K562 (cell line): Measurements from ENCODE around the gene NRSN2. TPM values are rescaled to one million over a fixed set of nuclear protein-coding genes. Genes with fewer than 3 reads are reported as not detected.

Source experiments
- CHD1 ChIP-seq: fragments of 200-600 bp; sonication (generic); IDR thresholded peaks from one replicate; pipeline ENCODE4 v1.6.1; 2012; ENCODE audit warnings: mild to moderate bottlenecking, moderate library complexity, low read length, inconsistent platforms
- ETV5 ChIP-seq: sonication (generic); formaldehyde crosslinking; IDR thresholded peaks from 2 replicates; pipeline ENCODE4 v1.4.0; 2020; ENCODE audit warnings: low read depth, mild to moderate bottlenecking, missing genetic modification reagents
- EZH2 ChIP-seq: IDR thresholded peaks from 2 replicates; pipeline ENCODE4 v1.6.1; 2012; ENCODE audit warnings: low read depth, mild to moderate bottlenecking, inconsistent platforms, low read length, borderline replicate concordance
- FOXJ2 ChIP-seq: fragments of 200-800 bp; sonication (Bioruptor generic); IDR thresholded peaks from 2 replicates; pipeline ENCODE4 v1.6.1; 2016; ENCODE audit warnings: missing genetic modification characterization, missing compliant biosample characterization
- HCFC1 ChIP-seq: IDR thresholded peaks from 2 replicates; pipeline ENCODE4 v1.6.1; 2012; ENCODE audit warnings: low read depth, low read length, improper control_type of control experiment
- HMG20B ChIP-seq: fragments of 250-450 bp; sonication (Bioruptor Pico); IDR thresholded peaks from 2 replicates; pipeline ENCODE4 v1.5.0; 2021; ENCODE audit warnings: mild to moderate bottlenecking
- KAT2B ChIP-seq: IDR thresholded peaks from one replicate; pipeline ENCODE4 v1.6.1; 2012; ENCODE audit warnings: low read depth, mild to moderate bottlenecking, control low read depth, inconsistent platforms, low read length, moderate library complexity
- MTA1 ChIP-seq: fragments of 450-650 bp; IDR thresholded peaks from 2 replicates; pipeline ENCODE4 v1.6.1; 2017; ENCODE audit warnings: borderline replicate concordance
- MYC ChIP-seq, 2 experiments: fragments of 250-450 bp in 1 of 2; sonication (Bioruptor Pico) in 1 of 2; IDR thresholded peaks; 2 replicates each; pipeline versions ENCODE4 v1.5.1 to v1.6.1; 2012 to 2021; ENCODE audit warnings: low read depth in 2 of 2, borderline replicate concordance in 1 of 2, improper control_type of control experiment in 1 of 2, low read length in 1 of 2, mild to moderate bottlenecking in 1 of 2, moderate library complexity in 1 of 2
- NR4A1 ChIP-seq, 2 experiments: fragments of 250-450 bp in 1 of 2; fragments of 450-650 bp in 1 of 2; sonication (Bioruptor Pico) in 1 of 2; IDR thresholded peaks; 2 replicates each; pipeline versions ENCODE4 v1.4.0 to v1.6.1; 2016 to 2020; ENCODE audit warnings: mild to moderate bottlenecking in 2 of 2, missing compliant biosample characterization in 1 of 2, missing genetic modification characterization in 1 of 2, moderate library complexity in 1 of 2
- RBM34 ChIP-seq: fragments of 200-400 bp; formaldehyde crosslinking; IDR thresholded peaks from 2 replicates; pipeline ENCODE4 v1.6.1; 2018; ENCODE audit warnings: low read length, borderline replicate concordance; ENCODE audit not compliant: insufficient read depth
- SAP30 ChIP-seq: fragments of 200-600 bp; sonication (generic); IDR thresholded peaks from 2 replicates; pipeline ENCODE4 v1.6.1; 2012; ENCODE audit warnings: borderline replicate concordance, low read depth, mild to moderate bottlenecking, moderate library complexity, low read length, control low read depth, inconsistent platforms; ENCODE audit not compliant: insufficient read depth, poor library complexity, severe bottlenecking
- SIRT6 ChIP-seq: IDR thresholded peaks from one replicate; pipeline ENCODE4 v1.6.1; 2012; ENCODE audit warnings: low read depth, mild to moderate bottlenecking, control low read depth, inconsistent platforms, low read length, moderate library complexity
- SMARCA4 ChIP-seq: fragments of 450-650 bp; IDR thresholded peaks from 2 replicates; pipeline ENCODE4 v1.6.1; 2016
- TCF3 ChIP-seq: sonication (generic); formaldehyde crosslinking; IDR thresholded peaks from 2 replicates; pipeline ENCODE4 v1.4.0; 2020; ENCODE audit warnings: mild to moderate bottlenecking, missing genetic modification reagents
- XRCC4 ChIP-seq: IDR thresholded peaks from one replicate; pipeline ENCODE4 v1.6.1; 2011; ENCODE audit not compliant: insufficient read depth, insufficient read length; ENCODE audit errors: extremely low read depth
- ZBTB11 ChIP-seq, 3 experiments: fragments of 200-800 bp in 1 of 3; fragments of 250-450 bp in 1 of 3; fragments of 450-650 bp in 1 of 3; sonication (Bioruptor Pico) in 1 of 3; sonication (Bioruptor generic) in 1 of 3; formaldehyde crosslinking in 1 of 3; IDR thresholded peaks; 2 replicates each; pipeline versions ENCODE4 v1.6.1 to v1.8.0; 2016 to 2022; ENCODE audit warnings: mild to moderate bottlenecking in 2 of 3, missing genetic modification characterization in 2 of 3, missing compliant biosample characterization in 1 of 3, moderate library complexity in 1 of 3
- ZBTB17 ChIP-seq: fragments of 450-650 bp; formaldehyde crosslinking; IDR thresholded peaks from 2 replicates; pipeline ENCODE4 v1.4.0; 2020; ENCODE audit warnings: mild to moderate bottlenecking
- ZNF766 ChIP-seq: fragments of 200-800 bp; sonication (Bioruptor generic); conservative IDR thresholded peaks from 2 replicates; pipeline ENCODE4 v1.6.1; 2016; ENCODE audit warnings: missing genetic modification characterization, missing compliant biosample characterization
- polyA plus RNA-seq, 8 experiments: library from polyadenylated mRNA; depleted of rRNA in 4 of 8; stranded (reverse) in 5 of 8; unstranded in 3 of 8; fragments of >200 nt; fragmentation: Nextera tagmentation in 2 of 8; fragmentation: Illumina TruSeq in 1 of 8; extraction: Ambion mirVana in 2 of 8; extraction: Trizol in 1 of 8; gene quantifications; 2 replicates each; pipeline versions ENCODE4 v1.2.1 to v1.2.3, GENCODE V29; 2011 to 2014; ENCODE audit warnings: inconsistent platforms in 1 of 8, missing spikeins in 1 of 8
- total RNA-seq, 7 experiments: library from RNA; depleted of rRNA in 6 of 7; stranded (reverse); fragments of >200 nt in 6 of 7; fragmentation: Illumina TruSeq in 2 of 7; extraction: Trizol in 2 of 7; gene quantifications; 2 replicates each; pipeline versions ENCODE4 v1.2.1 to v1.2.3, GENCODE V29; 2011 to 2021; ENCODE audit warnings: low replicate concordance in 1 of 7
- TF ChIP-seq, protein P1 (sequence below): sonication (generic); formaldehyde crosslinking; IDR thresholded peaks from 2 replicates; pipeline ENCODE4 v1.8.0; 2023; ENCODE audit warnings: mild to moderate bottlenecking, missing genetic modification reagents

Gene NRSN2
- total and polyA plus RNA-seq, 9 of the 15 experiments (the other 6 are each of a cell fraction or from before 2014, with no cell fraction given) = 7.5 to 29.7 (median 11.1) TPM

- TF ChIP-seq ETV5 (CRISPR knock-in tag) = no peak; the same call in 1 of the 2 replicates
- TF ChIP-seq EZH2 = no peak
- TF ChIP-seq ZBTB11 (CRISPR knock-in tag; IDR thresholded peaks at IDR 0.05) = no peak
- TF ChIP-seq SIRT6 = no peak
- TF ChIP-seq HMG20B (CRISPR knock-in tag) = no peak
- no peak for TF ChIP-seq XRCC4
- no peak for TF ChIP-seq MYC (IDR thresholded peaks at IDR 0.05; ENCODE audit: low read depth, low read length)
- peak; percentile 42; the same call in 1 of the 2 replicates for TF ChIP-seq MYC (CRISPR knock-in tag; IDR thresholded peaks at IDR 0.05; ENCODE audit: borderline replicate concordance, low read depth)
- TF ChIP-seq RBM34 = no peak
- no peak for TF ChIP-seq FOXJ2 (tag)
- TF ChIP-seq ZNF766 (CRISPR knock-in tag) = no peak
- TF ChIP-seq HCFC1 = no peak
- TF ChIP-seq ZBTB17 (CRISPR knock-in tag) = no peak
- no peak for TF ChIP-seq MTA1
- TF ChIP-seq TCF3 (CRISPR knock-in tag) = 0 out of 2 replicates have a peak, but pooled peaks have one; percentile 12
- TF ChIP-seq NR4A1 (CRISPR knock-in tag; IDR thresholded peaks at IDR 0.05) = no peak
- TF ChIP-seq NR4A1 (tag; IDR thresholded peaks at IDR 0.05) = no peak
- no peak for TF ChIP-seq KAT2B
- peak; percentile 64 for TF ChIP-seq CHD1
- TF ChIP-seq, protein P1, sequence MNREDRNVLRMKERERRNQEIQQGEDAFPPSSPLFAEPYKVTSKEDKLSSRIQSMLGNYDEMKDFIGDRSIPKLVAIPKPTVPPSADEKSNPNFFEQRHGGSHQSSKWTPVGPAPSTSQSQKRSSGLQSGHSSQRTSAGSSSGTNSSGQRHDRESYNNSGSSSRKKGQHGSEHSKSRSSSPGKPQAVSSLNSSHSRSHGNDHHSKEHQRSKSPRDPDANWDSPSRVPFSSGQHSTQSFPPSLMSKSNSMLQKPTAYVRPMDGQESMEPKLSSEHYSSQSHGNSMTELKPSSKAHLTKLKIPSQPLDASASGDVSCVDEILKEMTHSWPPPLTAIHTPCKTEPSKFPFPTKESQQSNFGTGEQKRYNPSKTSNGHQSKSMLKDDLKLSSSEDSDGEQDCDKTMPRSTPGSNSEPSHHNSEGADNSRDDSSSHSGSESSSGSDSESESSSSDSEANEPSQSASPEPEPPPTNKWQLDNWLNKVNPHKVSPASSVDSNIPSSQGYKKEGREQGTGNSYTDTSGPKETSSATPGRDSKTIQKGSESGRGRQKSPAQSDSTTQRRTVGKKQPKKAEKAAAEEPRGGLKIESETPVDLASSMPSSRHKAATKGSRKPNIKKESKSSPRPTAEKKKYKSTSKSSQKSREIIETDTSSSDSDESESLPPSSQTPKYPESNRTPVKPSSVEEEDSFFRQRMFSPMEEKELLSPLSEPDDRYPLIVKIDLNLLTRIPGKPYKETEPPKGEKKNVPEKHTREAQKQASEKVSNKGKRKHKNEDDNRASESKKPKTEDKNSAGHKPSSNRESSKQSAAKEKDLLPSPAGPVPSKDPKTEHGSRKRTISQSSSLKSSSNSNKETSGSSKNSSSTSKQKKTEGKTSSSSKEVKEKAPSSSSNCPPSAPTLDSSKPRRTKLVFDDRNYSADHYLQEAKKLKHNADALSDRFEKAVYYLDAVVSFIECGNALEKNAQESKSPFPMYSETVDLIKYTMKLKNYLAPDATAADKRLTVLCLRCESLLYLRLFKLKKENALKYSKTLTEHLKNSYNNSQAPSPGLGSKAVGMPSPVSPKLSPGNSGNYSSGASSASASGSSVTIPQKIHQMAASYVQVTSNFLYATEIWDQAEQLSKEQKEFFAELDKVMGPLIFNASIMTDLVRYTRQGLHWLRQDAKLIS = 0 out of 2 replicates have a peak, but pooled peaks have one; percentile 50
- TF ChIP-seq SAP30 = no peak
- no peak for TF ChIP-seq SMARCA4
Measured at GRCh38 chr20:326645-327185, 20.2 kb upstream of the NRSN2 start (continued).
